ENCODE data around the gene MLN. TPM values are rescaled to one million over a fixed set of nuclear protein-coding genes. Genes with fewer than 3 reads are reported as not detected.

The MLN gene
- polyA plus RNA-seq, 2 of the 4 experiments (the other 2 are of a cell fraction), result not detected

GRCh38 chr6:33765368-33765767, 38.4 kb downstream of the MLN start (continued):
- TF ChIP-seq NPAS2 (CRISPR knock-in tag; IDR thresholded peaks at IDR 0.05; ENCODE audit: borderline replicate concordance) (no peak), MAX (IDR thresholded peaks at IDR 0.05) (no peak)

GRCh38 chr6:33764036-33764435, 39.8 kb downstream of the MLN start:
- no peak for ATAC-seq
- Histone ChIP-seq H3K4me1 (peaks cover 21% of the 10 kb centered on the region), H3K4me3 (no peak overlapping the region), H3K4me2 (no peak overlapping the region), H3K27ac (no peak overlapping the region), H3K9me3 (no peaks in the 10 kb centered on the region)
- DNase-seq (ENCODE audit: low read depth in 1 of 2, low spot score in 1 of 2), result no peak
- no peak for FAIRE-seq
- POLR2A ChIA-PET, result no interaction called here
- no peak for TF ChIP-seq CHD4 (IDR thresholded peaks at IDR 0.05; ENCODE audit: borderline replicate concordance)
- TF ChIP-seq HDAC2 (IDR thresholded peaks at IDR 0.05), result no peak
- TF ChIP-seq SMC3 (IDR thresholded peaks at IDR 0.05), result no peak
- TF ChIP-seq HES2 (IDR thresholded peaks at IDR 0.05), result no peak
- no peak for TF ChIP-seq KDM5A (IDR thresholded peaks at IDR 0.05)
- TF ChIP-seq FOXS1 (CRISPR knock-in tag; IDR thresholded peaks at IDR 0.05), result no peak
- TF ChIP-seq EHF (CRISPR knock-in tag; IDR thresholded peaks at IDR 0.05), result no peak
- no peak for TF ChIP-seq BCL3 (IDR thresholded peaks at IDR 0.05)
- no peak for TF ChIP-seq ELK1 (IDR thresholded peaks at IDR 0.05; ENCODE audit: low read depth, low read length)
- TF ChIP-seq E2F6 (IDR thresholded peaks at IDR 0.05; ENCODE audit: borderline replicate concordance, low read depth), result no peak
- TF ChIP-seq ZFP36 (IDR thresholded peaks at IDR 0.05; ENCODE audit: borderline replicate concordance, partially characterized antibody), result no peak
- TF ChIP-seq ZSCAN20 (CRISPR knock-in tag; IDR thresholded peaks at IDR 0.05), result no peak
- WGBS (ENCODE audit: missing lambda C conversion rate), result no CpG with 5 or more reads among the region's 2 CpGs
- CTCF ChIA-PET, result interaction anchor here (1.1 to 4.2 kb wide), 6 partner anchors 7 to 270 kb away, joined by 3 to 63 read pairs (median 6); partner anchors contain the start of genes IP6K3 and UQCC2

- Histone ChIP-seq H3K9me3 (no peaks in the 10 kb centered on the region), H3K4me2 (no peak overlapping the region), H3K4me1 (peaks cover 23% of the 10 kb centered on the region), H3K27ac (no peak overlapping the region), H3K4me3 (no peak overlapping the region)
- WGBS (ENCODE audit: missing lambda C conversion rate), result 49% methylated on average over 6 of the region's 6 CpGs
- CTCF ChIA-PET, result interaction anchor here (1.1 to 4.2 kb wide), 10 partner anchors 7 to 400 kb away, joined by 3 to 63 read pairs (median 8); partner anchors contain the start of genes IP6K3 and UQCC2
- TF ChIP-seq ELK1 (IDR thresholded peaks at IDR 0.05; ENCODE audit: low read depth, low read length) (no peak), HOXB5 (CRISPR knock-in tag; IDR thresholded peaks at IDR 0.05) (no peak), FOSL2 (IDR thresholded peaks at IDR 0.05) (no peak), FOSL2 (CRISPR knock-in tag; IDR thresholded peaks at IDR 0.05) (no peak), SREBF2 (IDR thresholded peaks at IDR 0.05) (no peak), RARB (CRISPR knock-in tag; IDR thresholded peaks at IDR 0.05) (no peak), MYC (IDR thresholded peaks at IDR 0.05; ENCODE audit: borderline replicate concordance, low read length) (no peak), RFX5 (IDR thresholded peaks at IDR 0.05) (no peak), FOXS1 (CRISPR knock-in tag; IDR thresholded peaks at IDR 0.05) (no peak), HES2 (IDR thresholded peaks at IDR 0.05) (no peak), POLR2AphosphoS2 (conservative IDR thresholded peaks at IDR 0.05; ENCODE audit: low read length) (no peak)
- FAIRE-seq (no peak), DNase-seq (ENCODE audit: low read depth in 1 of 2, low spot score in 1 of 2) (no peak), ATAC-seq (no peak)
- POLR2A ChIA-PET, result no interaction called here
Measured at GRCh38 chr6:33763483-33763882, 40.3 kb downstream of the MLN start.
